Hepatocyte (in vitro differentiated cells): ENCODE measurements around the gene GLIPR2. TPM values are rescaled to one million over a fixed set of nuclear protein-coding genes. Genes with fewer than 3 reads are reported as not detected.

ENCODE experiments used
- DNase-seq: peaks from one replicate; pipeline ENCODE4 v3.0.0-alpha.2; 2016; ENCODE audit warnings: low spot score
- H2AFZ ChIP-seq: fragments of 200-600 bp; sonication (generic); 2 replicates; pipeline ENCODE4 v1.6.0; 2016; ENCODE audit warnings: antibody characterized with exemption, mild to moderate bottlenecking
- H3K27ac ChIP-seq: fragments of 200-600 bp; sonication (generic); 2 replicates; pipeline ENCODE4 v1.5.1; 2016; ENCODE audit warnings: mild to moderate bottlenecking
- H3K27me3 ChIP-seq: fragments of 200-600 bp; sonication (generic); 2 replicates; pipeline ENCODE4 v1.6.1; 2016
- H3K36me3 ChIP-seq: fragments of 200-600 bp; sonication (generic); replicated peaks from 2 replicates; pipeline ENCODE4 v1.5.1; 2016; ENCODE audit warnings: low read depth; ENCODE audit not compliant: insufficient read depth
- H3K4me1 ChIP-seq: fragments of 200-600 bp; sonication (generic); 2 replicates; pipeline ENCODE4 v1.5.1; 2016; ENCODE audit warnings: mild to moderate bottlenecking, moderate library complexity; ENCODE audit not compliant: insufficient read depth
- H3K4me2 ChIP-seq: fragments of 200-600 bp; sonication (generic); 2 replicates; pipeline ENCODE4 v1.6.0; 2016
- H3K4me3 ChIP-seq: fragments of 200-600 bp; sonication (generic); 2 replicates; pipeline ENCODE4 v1.5.1; 2016; ENCODE audit warnings: mild to moderate bottlenecking
- H3K79me2 ChIP-seq: fragments of 200-600 bp; sonication (generic); 2 replicates; pipeline ENCODE4 v1.6.0; 2017; ENCODE audit warnings: mild to moderate bottlenecking
- H3K9me2 ChIP-seq: fragments of 200-600 bp; sonication (generic); replicated peaks from 2 replicates; pipeline ENCODE4 v1.6.0; 2017; ENCODE audit warnings: mild to moderate bottlenecking; ENCODE audit not compliant: insufficient read depth
- H3K9me3 ChIP-seq: fragments of 200-600 bp; sonication (generic); 2 replicates; pipeline ENCODE4 v1.5.1; 2016; ENCODE audit warnings: low read depth, mild to moderate bottlenecking
- H4K20me1 ChIP-seq: fragments of 200-600 bp; sonication (generic); 2 replicates; pipeline ENCODE4 v1.6.0; 2016; ENCODE audit warnings: mild to moderate bottlenecking; ENCODE audit not compliant: insufficient read depth, poor library complexity, severe bottlenecking
- EZH2 ChIP-seq: fragments of 200-600 bp; sonication (generic); IDR thresholded peaks from 2 replicates; pipeline ENCODE4 v1.6.1; 2016; ENCODE audit warnings: antibody characterized with exemption, mild to moderate bottlenecking, borderline replicate concordance
- EZH2phosphoT487 ChIP-seq: fragments of 200-600 bp; sonication (generic); IDR thresholded peaks from one replicate; pipeline ENCODE4 v1.6.1; 2018; ENCODE audit warnings: antibody characterized with exemption, mild to moderate bottlenecking, low read depth, moderate library complexity; ENCODE audit not compliant: unreplicated experiment, severe bottlenecking
- WGBS: methylation state at CpG from one replicate; pipeline ENCODE4 v1.1.6; 2016; ENCODE audit warnings: low lambda C conversion rate; ENCODE audit errors: missing lambda C conversion rate; 5-methylcytosine and 5-hydroxymethylcytosine counted together
- polyA plus RNA-seq: library from polyadenylated mRNA; unstranded; fragments of >200 nt; fragmentation: Nextera tagmentation; extraction: Ambion mirVana; gene quantifications from 2 replicates; pipeline ENCODE4 v1.2.1, GENCODE V29; 2016
- total RNA-seq: library from RNA; depleted of rRNA; stranded (reverse); fragments of >200 nt; gene quantifications from 2 replicates; pipeline ENCODE4 v1.2.3, GENCODE V29; 2014
- TF ChIP-seq, protein P1 (sequence below): fragments of 200-600 bp; sonication (generic); IDR thresholded peaks from 2 replicates; pipeline ENCODE4 v1.5.1; 2016; ENCODE audit warnings: antibody characterized with exemption, mild to moderate bottlenecking; ENCODE audit not compliant: poor library complexity

GLIPR2 gene
- total and polyA plus RNA-seq, 2 experiments from 2014 or later: 12.6 to 14.1 TPM

DNA sequence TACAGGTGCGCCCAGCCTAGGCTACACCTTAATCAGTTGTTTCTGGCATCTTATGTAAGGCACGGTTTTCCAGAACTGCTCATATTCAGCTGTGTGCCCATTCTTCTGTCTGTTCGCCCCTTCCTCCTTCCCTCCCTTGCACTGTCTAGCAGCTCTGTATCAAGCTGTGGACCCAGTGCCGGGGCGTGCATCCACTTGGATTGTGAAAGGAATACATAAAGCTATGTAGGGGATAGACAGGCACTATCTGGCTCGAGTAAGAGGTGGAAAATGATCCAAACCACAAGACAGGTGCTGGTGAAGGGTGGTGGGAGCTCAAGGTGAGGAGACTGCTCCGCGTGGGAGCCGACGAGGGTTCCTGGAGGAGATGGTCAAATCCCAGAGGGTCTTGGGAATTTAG, 2.0 kb downstream of the GLIPR2 start:
- Histone ChIP-seq H3K9me3 (no peaks in the 10 kb centered on the region), H3K27me3 (peaks cover 35% of the 10 kb centered on the region), H4K20me1 (no peaks in the 10 kb centered on the region), H3K79me2 (no peaks in the 10 kb centered on the region), H3K27ac (no peak overlapping the region), H3K9me2 (no peaks in the 10 kb centered on the region), H3K36me3 (no peaks in the 10 kb centered on the region), H3K4me2 (no peak overlapping the region), H3K4me3 (no peak overlapping the region), H3K4me1 (peaks cover 11% of the 10 kb centered on the region), H2AFZ (no peak overlapping the region)
- no peak for DNase-seq
- WGBS: 97% methylated on average over 10 of the region's 10 CpGs
- TF ChIP-seq EZH2 (no peak), EZH2phosphoT487 (no peak)
- TF ChIP-seq, protein P1, sequence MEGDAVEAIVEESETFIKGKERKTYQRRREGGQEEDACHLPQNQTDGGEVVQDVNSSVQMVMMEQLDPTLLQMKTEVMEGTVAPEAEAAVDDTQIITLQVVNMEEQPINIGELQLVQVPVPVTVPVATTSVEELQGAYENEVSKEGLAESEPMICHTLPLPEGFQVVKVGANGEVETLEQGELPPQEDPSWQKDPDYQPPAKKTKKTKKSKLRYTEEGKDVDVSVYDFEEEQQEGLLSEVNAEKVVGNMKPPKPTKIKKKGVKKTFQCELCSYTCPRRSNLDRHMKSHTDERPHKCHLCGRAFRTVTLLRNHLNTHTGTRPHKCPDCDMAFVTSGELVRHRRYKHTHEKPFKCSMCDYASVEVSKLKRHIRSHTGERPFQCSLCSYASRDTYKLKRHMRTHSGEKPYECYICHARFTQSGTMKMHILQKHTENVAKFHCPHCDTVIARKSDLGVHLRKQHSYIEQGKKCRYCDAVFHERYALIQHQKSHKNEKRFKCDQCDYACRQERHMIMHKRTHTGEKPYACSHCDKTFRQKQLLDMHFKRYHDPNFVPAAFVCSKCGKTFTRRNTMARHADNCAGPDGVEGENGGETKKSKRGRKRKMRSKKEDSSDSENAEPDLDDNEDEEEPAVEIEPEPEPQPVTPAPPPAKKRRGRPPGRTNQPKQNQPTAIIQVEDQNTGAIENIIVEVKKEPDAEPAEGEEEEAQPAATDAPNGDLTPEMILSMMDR: no peak

DNA sequence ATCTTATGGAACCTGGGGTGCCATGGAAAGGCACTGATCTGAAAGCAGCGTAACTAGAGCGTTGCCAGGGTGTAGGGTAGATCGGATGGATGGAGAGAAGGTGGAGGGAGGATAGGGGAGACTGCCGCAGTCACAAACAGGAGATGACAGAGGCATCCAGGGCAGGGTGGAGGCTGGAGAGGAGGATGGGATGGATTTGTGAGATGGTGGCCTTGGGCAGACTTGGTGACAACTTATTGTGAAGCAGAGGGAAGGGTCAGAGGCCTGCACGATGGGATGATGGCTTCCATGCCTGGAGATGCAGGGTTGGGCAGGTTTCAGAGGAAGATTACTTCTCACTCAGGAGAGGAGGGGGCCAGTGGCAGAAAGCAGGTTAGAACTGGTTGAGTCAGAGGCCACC, 2.4 kb downstream of the GLIPR2 start:
- Histone ChIP-seq H3K27me3 (peaks cover 35% of the 10 kb centered on the region), H3K9me3 (no peaks in the 10 kb centered on the region), H4K20me1 (no peaks in the 10 kb centered on the region), H2AFZ (no peak overlapping the region), H3K9me2 (no peaks in the 10 kb centered on the region), H3K27ac (no peak overlapping the region), H3K4me1 (peaks cover 11% of the 10 kb centered on the region), H3K36me3 (no peaks in the 10 kb centered on the region), H3K4me3 (no peak overlapping the region), H3K4me2 (no peak overlapping the region), H3K79me2 (no peaks in the 10 kb centered on the region)
- TF ChIP-seq EZH2phosphoT487 (no peak), EZH2 (no peak)
- TF ChIP-seq, protein P1: no peak
- DNase-seq: no peak
- WGBS: 97% methylated on average over 5 of the region's 5 CpGs

DNA sequence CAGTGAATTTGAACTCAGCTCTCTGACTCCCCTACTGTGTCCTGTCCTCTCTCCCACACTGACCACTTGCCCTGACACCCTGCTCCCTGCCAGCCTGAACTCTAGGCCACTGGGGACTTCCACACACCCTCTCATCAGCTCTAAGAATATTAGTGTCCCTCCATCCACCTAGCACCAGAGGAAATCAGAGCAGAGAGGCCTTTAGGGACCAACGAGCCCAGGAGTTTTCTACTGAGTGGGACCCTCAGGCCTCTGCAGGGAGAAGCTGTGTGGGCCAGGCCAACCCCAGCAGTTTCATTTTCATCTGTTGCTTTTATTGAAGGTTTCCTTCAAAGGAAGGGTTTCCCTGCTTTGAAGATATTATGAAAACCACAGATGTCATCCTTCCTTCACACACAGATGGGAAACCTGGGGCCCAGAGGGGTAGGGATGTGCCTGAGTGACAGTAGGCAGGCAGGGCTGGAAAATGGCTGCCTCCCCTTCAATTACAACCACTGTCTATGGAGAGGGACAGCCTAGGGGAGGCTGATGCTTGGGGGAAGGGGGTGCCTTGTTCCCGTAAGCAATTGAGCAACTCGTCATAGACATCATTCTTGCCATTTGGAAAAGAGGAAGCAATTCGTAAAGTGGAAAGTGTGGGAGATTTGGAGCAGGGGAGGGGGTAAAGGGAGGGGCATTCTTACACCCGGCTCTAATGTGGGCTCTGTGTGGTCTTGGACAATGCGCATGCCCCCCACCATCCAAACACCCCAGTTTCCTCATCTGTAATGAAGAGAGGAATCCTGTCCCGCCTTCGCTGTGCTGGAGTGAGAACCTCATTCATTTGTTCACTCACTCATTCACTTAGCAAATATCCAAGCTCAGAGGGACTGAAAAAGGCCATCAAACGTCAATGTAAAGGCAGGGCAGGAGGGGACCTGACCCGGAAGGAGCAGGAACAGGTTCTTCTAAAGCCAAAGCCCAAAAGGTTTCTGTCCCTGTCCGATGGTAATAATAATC, 3.9 kb downstream of the GLIPR2 start:
- DNase-seq: no peak
- no peak overlapping the region for H3K4me3 ChIP-seq
- H4K20me1 ChIP-seq: no peaks in the 10 kb centered on the region
- H3K4me2 ChIP-seq: no peak overlapping the region
- H3K9me2 ChIP-seq: no peaks in the 10 kb centered on the region
- H2AFZ ChIP-seq: no peak overlapping the region
- TF ChIP-seq EZH2phosphoT487 (no peak), EZH2 (no peak)
- TF ChIP-seq, protein P1: no peak
- peaks cover 24% of the 10 kb centered on the region for H3K27me3 ChIP-seq
- no peaks in the 10 kb centered on the region for H3K79me2 ChIP-seq
- no peaks in the 10 kb centered on the region for H3K36me3 ChIP-seq
- no peaks in the 10 kb centered on the region for H3K9me3 ChIP-seq
- H3K27ac ChIP-seq: no peak overlapping the region
- WGBS: 83% methylated on average over 11 of the region's 11 CpGs
- peaks cover 11% of the 10 kb centered on the region for H3K4me1 ChIP-seq
